ENCODE results near the gene C14orf132.

Gene C14orf132

DNA sequence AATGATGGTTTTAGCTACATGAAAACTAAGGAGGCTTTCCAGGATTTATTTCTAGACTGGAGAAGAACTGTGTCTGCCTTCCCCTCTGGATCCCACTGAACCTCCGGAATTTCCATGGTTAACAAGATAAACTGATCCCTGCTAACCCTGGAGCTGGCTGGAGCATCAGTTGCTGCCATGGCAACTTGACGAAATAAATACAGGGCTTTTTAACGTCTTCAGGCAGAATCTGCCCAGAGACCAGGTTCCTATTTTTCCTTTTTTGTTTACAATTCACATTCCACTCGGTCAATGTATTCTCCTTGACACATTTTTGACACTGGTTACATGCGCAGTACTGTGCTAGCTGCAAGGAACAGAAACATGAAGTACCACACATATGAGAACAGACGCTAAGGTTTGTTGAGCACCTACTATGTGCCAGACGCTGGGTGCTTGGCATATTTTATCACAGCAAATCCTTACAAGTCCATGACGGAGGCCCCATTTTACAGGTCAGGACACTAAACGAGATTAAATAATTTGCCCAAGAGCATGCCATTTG lies 1.7 kb downstream of the C14orf132 start:
- no peak for DNase-seq

DNA sequence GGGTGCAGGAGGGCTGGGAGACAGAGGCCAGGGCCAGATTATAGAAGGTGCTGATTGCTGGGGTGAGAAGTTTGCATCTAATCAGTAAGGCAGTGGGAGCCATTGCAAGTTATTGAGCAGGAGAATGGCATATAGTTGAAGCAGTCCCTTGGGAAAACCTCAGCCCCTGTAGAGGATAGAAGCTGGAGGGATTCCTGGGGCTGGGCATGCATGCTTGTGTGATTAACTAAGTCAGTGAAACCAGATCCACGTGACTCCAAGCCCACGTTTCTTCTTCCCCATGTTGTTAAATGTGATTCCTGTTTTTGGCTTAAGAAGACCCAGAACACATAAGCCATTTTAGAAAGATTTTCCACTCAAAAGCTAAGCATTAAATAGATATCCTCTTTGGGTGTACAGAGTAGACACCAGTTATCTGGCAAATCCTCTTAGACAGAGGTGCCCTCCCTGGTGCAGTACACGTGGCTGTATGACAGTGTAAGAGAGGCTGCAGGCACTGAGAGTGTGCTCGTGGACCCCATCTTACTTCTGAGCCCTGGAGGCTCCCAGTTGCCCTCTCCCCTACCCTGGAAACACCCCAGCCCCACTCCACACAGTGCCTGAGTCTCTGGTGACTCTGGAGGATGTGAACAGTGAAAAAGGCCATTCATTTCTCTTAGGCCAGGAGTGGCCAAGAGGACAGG lies 3.2 kb downstream of the C14orf132 start:
- DNase-seq: no peak

DNA sequence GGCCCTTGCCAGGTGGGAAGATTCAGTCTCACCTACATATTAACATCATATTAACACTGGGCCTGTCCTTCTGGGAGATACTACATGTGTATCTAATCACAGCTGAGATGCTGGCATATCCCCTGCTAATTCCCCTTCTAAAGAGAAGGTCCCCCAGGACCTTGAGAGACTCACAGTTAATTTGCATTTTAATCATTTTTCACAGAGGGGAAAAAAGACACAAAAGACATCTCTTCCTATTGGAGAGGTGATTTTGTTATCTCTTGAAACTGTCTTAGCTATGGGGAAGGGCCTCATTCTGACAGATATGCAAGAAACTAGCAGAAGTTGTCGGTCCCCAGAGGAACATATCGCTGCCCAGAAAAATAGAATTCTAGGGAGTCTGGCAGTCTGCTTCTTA lies 7.5 kb downstream of the C14orf132 start:
- no peak for DNase-seq

DNA sequence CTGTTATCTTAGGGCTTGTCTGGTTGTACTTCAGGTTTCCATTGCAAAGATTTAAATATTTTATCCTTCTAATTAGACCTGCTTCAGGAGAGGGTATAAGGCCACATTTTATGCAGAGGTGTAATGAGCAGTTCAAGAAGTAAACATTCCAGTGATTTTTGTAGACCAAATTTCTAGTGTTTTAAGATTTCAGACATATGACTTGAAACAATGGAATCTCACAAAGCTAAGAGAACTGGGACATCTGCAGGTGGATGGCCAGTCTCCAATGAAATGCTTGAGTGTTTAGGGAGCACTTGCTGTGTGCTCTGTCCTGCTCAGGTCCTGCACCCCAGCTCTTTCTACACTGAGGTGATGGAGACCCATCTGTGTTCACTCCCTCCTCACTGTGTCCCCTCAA lies 7.9 kb downstream of the C14orf132 start:
- DNase-seq: no peak

DNA sequence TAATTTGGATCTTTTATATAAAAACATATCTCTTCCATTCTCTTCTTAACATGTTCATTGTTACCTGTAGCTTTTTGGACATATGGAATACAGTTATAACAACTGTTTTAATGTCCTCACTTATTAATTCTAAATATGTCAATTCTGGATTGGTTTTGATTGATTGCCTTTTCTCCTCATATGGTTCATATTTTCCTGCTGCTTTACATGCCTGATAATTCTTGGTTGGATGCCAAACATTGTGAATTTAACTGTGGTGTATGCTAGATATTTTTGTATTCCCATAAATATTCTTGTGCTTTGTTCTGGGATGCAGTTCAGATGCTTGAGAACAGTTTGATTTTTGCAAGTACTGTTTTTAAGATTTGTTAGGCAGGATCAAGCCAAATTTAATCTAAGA lies 10.8 kb downstream of the C14orf132 start:
- no peak for DNase-seq

- DNase-seq: no peak
Measured at GRCh38 chr14:96050482-96050881, 11.3 kb downstream of the C14orf132 start.

GRCh38 chr14:96051231-96051630 lies 12.1 kb downstream of the C14orf132 start:
- DNase-seq: no peak

DNA sequence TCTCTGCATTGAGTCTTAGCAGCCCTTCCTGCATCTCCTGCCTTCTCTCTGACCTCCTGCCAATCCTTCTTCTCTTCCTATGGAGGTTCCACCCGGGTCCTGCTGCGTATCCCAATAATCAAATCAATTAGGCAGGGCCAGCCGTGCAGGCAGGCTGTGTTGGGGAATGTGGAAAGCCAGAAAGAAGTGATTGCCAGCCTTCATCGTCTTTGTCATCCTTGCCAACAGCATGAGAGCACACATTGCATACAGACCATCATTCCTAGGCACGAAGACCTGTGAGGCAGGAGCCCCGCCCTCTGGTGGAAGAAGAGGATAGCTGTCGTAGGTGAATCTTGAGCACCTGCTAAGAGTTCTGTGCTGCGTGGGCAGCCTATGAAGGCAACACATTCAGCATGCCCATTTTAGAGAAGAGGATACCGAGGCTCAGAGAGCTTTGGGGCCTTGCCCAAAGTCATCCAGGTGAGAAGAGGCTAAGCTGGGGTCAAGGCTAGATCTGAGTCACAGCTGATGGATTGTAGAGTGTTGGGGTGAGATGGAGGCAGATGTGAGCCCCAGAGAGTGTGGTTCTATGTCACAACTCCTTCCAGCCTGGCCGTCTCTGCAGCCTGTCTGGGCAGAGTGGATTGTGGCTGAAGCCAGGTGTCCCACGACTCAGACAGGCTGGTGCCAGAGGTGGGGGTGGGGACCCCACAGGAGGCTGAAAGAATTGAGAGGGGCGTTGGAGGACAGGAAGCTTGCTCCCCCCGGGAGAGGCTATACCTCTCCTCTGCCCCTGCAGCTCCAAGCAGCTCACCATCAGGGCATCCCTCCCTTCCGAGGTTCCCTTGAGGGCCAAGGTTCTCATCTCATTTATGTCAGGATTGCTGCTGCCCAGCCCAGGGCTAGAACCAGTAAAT lies 12.7 kb downstream of the C14orf132 start:
- DNase-seq: peak; percentile 11

GRCh38 chr14:96052541-96053247 lies 13.5 kb downstream of the C14orf132 start:
- DNase-seq: no peak

GRCh38 chr14:96053248-96053599 lies 14.1 kb downstream of the C14orf132 start:
- DNase-seq: no peak

- DNase-seq: no peak
Measured at GRCh38 chr14:96053600-96054381, 14.6 kb downstream of the C14orf132 start.

GRCh38 chr14:96054661-96055060 lies 15.5 kb downstream of the C14orf132 start:
- DNase-seq: no peak

GRCh38 chr14:96055065-96055752 lies 16.0 kb downstream of the C14orf132 start:
- DNase-seq: no peak

GRCh38 chr14:96055753-96056508 lies 16.8 kb downstream of the C14orf132 start:
- no peak for DNase-seq

DNA sequence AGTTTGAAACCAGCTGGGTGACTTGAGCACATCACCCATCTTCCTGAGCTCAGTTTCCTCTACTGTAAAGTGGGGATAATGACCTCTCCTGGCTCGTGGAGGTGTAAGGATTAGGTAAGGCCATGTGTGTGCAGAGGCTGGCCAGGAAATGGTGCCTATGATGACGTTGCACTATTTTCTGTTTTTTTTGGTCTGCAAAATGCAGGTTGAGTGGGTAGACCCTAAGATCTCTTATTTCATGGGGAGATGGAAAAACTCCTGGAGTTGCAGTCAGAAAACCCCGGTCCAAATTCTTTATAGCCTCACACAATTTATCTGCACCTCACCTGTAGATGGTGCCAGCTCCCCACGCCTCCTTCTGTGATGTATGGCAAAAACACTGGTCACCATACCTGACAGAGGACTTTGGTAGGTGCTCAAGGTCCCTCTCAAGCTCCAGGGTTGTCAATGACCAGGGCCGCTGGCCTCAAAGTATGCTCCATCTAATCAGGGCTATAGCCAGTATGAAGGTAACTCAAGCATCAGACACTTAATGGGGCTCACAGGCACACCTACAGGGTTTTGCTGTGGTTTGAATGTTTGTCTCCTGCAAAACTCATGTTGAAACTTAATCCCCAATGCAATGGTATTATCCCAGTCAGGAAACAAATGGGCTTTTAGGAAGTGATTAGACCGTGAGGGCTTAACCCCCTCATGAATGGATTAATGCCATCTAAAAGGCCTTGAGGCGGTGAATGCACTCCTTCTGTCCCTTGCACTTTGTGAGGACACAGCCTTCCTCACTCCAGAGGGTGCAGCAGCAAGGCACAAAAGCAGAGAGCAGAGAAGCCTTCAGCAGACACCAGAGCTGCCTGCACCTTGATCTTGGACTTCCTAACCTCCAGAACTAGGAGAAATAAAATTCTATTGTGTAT lies 17.6 kb downstream of the C14orf132 start:
- peak; percentile 5 for DNase-seq

GRCh38 chr14:96057738-96058137 lies 18.6 kb downstream of the C14orf132 start:
- DNase-seq: no peak

- no peak for DNase-seq
Measured at GRCh38 chr14:96058576-96059200, 19.5 kb downstream of the C14orf132 start.

DNA sequence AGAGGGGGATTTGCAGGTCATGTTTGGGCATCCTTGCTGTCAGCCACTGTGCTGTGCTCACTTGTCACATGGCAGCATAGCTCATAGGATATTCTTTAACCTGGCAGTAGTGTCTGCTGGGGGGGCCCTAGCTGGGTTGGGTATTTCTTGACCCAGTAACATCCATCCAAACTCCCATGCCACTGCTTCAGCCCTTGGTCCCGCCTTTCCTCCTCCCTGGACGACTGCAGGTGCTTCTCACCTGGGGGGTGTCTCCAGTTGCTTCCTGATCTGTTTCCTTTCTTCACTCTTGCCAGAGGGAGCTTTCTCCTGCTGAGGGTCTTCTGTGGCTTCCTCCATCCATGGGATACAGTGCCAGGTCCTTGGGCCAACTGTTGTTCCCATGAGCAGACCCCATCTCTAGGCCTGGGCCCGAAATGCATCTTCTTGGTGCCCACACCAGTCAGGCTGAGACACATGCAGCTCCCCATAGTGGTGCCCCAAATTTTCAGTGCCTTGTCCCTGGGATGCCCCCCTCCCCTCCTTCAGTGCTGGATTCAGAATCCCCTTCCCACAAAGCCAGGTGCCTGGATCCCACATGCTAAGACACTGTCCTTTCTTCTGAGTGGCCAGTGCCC lies 20.5 kb downstream of the C14orf132 start:
- no peak for DNase-seq
